H1 (cell line): ENCODE results near the gene DKK1. TPM values are rescaled to one million over a fixed set of nuclear protein-coding genes. Genes with fewer than 3 reads are reported as not detected.

Experiments
- EP300 ChIP-seq, 2 experiments: IDR thresholded peaks; 1 replicate in 1 of 2; 2 replicates in 1 of 2; pipeline ENCODE4 v1.6.1; 2011 to 2012; ENCODE audit warnings: low read depth in 2 of 2, low read length in 2 of 2, mild to moderate bottlenecking in 2 of 2, borderline replicate concordance in 1 of 2, inconsistent platforms in 1 of 2, moderate library complexity in 1 of 2
- MAFK ChIP-seq: IDR thresholded peaks from 2 replicates; pipeline ENCODE4 v1.6.1; 2012; ENCODE audit warnings: low read depth, mild to moderate bottlenecking, improper control_type of control experiment, low read length
- POLR2AphosphoS5 ChIP-seq: IDR thresholded peaks from 2 replicates; pipeline ENCODE4 v1.6.1; 2011; ENCODE audit warnings: low read depth, low read length
- RBBP5 ChIP-seq: IDR thresholded peaks from 2 replicates; pipeline ENCODE4 v1.7.1; 2012; ENCODE audit warnings: low read depth, mild to moderate bottlenecking, inconsistent platforms, low read length, moderate library complexity, borderline replicate concordance
- TAF7 ChIP-seq: optimal IDR thresholded peaks from 2 replicates; pipeline ENCODE3; 2011; ENCODE audit warnings: low read depth, mild to moderate bottlenecking, inconsistent platforms, low read length, moderate library complexity, borderline replicate concordance
- TCF12 ChIP-seq: IDR thresholded peaks from 2 replicates; pipeline ENCODE4 v1.6.1; 2011; ENCODE audit warnings: low read depth, mild to moderate bottlenecking, low read length
- polyA plus RNA-seq, 7 experiments: library from polyadenylated mRNA; depleted of rRNA in 3 of 7; stranded (reverse) in 5 of 7; unstranded in 2 of 7; fragments of >200 nt in 5 of 7; fragments of 200-250 nt in 2 of 7; gene quantifications; 1 replicate in 5 of 7; 2 replicates in 1 of 7; 4 replicates in 1 of 7; pipeline versions ENCODE4 v1.2.1 to v1.2.3, GENCODE V29; 2011 to 2013; ENCODE audit warnings: missing spikeins in 2 of 7, mixed read lengths in 2 of 7
- total RNA-seq: library from RNA; stranded (reverse); fragmentation: NEBNext Ultra II Directional; extraction: Animal tissue kit (Norgen Biotek cat#: 25700); gene quantifications from 2 replicates; pipeline ENCODE4 v1.2.1, GENCODE V29; 2021
- TF ChIP-seq, protein P1 (sequence below): fragments of 300-600 bp; sonication (generic); IDR thresholded peaks from 2 replicates; pipeline ENCODE4 v1.7.1; 2012; ENCODE audit warnings: low read length, moderate library complexity, mild to moderate bottlenecking, inconsistent platforms; ENCODE audit not compliant: insufficient replicate concordance
- TF ChIP-seq, protein P2 (sequence below): IDR thresholded peaks from 2 replicates; pipeline ENCODE4 v1.6.1; 2011; ENCODE audit warnings: low read length, improper control_type of control experiment

The DKK1 gene
- total and polyA plus RNA-seq, 2 of the 8 experiments (the other 6 are each of a cell fraction or from before 2014, with no cell fraction given): 0.36 to 0.61 TPM

DNA sequence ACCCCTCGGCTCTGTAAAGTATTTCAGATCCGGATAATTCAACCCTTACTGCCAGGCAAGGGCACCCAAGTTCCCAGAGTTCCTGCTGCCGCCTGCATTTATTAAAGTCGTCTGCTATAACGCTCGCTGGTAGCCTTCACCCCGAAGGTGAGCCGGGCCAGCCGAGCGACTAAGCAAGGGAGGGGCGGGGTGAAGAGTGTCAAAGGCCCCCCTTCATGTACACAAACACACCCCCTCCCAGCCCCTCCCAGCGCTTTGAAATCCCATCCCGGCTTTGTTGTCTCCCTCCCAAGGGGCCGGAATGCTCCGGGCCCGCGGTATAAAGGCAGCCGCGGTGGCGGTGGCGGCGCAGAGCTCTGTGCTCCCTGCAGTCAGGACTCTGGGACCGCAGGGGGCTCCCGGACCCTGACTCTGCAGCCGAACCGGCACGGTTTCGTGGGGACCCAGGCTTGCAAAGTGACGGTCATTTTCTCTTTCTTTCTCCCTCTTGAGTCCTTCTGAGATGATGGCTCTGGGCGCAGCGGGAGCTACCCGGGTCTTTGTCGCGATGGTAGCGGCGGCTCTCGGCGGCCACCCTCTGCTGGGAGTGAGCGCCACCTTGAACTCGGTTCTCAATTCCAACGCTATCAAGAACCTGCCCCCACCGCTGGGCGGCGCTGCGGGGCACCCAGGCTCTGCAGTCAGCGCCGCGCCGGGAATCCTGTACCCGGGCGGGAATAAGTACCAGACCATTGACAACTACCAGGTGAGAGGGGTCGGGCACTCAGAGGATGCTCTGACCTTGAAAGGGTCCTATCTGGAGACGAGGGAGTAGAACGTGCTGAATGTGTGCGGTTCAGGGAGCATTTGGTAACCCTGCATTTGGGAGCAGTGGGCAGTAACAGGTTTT, at the start of gene DKK1 (continued):
- TF ChIP-seq, protein P1, sequence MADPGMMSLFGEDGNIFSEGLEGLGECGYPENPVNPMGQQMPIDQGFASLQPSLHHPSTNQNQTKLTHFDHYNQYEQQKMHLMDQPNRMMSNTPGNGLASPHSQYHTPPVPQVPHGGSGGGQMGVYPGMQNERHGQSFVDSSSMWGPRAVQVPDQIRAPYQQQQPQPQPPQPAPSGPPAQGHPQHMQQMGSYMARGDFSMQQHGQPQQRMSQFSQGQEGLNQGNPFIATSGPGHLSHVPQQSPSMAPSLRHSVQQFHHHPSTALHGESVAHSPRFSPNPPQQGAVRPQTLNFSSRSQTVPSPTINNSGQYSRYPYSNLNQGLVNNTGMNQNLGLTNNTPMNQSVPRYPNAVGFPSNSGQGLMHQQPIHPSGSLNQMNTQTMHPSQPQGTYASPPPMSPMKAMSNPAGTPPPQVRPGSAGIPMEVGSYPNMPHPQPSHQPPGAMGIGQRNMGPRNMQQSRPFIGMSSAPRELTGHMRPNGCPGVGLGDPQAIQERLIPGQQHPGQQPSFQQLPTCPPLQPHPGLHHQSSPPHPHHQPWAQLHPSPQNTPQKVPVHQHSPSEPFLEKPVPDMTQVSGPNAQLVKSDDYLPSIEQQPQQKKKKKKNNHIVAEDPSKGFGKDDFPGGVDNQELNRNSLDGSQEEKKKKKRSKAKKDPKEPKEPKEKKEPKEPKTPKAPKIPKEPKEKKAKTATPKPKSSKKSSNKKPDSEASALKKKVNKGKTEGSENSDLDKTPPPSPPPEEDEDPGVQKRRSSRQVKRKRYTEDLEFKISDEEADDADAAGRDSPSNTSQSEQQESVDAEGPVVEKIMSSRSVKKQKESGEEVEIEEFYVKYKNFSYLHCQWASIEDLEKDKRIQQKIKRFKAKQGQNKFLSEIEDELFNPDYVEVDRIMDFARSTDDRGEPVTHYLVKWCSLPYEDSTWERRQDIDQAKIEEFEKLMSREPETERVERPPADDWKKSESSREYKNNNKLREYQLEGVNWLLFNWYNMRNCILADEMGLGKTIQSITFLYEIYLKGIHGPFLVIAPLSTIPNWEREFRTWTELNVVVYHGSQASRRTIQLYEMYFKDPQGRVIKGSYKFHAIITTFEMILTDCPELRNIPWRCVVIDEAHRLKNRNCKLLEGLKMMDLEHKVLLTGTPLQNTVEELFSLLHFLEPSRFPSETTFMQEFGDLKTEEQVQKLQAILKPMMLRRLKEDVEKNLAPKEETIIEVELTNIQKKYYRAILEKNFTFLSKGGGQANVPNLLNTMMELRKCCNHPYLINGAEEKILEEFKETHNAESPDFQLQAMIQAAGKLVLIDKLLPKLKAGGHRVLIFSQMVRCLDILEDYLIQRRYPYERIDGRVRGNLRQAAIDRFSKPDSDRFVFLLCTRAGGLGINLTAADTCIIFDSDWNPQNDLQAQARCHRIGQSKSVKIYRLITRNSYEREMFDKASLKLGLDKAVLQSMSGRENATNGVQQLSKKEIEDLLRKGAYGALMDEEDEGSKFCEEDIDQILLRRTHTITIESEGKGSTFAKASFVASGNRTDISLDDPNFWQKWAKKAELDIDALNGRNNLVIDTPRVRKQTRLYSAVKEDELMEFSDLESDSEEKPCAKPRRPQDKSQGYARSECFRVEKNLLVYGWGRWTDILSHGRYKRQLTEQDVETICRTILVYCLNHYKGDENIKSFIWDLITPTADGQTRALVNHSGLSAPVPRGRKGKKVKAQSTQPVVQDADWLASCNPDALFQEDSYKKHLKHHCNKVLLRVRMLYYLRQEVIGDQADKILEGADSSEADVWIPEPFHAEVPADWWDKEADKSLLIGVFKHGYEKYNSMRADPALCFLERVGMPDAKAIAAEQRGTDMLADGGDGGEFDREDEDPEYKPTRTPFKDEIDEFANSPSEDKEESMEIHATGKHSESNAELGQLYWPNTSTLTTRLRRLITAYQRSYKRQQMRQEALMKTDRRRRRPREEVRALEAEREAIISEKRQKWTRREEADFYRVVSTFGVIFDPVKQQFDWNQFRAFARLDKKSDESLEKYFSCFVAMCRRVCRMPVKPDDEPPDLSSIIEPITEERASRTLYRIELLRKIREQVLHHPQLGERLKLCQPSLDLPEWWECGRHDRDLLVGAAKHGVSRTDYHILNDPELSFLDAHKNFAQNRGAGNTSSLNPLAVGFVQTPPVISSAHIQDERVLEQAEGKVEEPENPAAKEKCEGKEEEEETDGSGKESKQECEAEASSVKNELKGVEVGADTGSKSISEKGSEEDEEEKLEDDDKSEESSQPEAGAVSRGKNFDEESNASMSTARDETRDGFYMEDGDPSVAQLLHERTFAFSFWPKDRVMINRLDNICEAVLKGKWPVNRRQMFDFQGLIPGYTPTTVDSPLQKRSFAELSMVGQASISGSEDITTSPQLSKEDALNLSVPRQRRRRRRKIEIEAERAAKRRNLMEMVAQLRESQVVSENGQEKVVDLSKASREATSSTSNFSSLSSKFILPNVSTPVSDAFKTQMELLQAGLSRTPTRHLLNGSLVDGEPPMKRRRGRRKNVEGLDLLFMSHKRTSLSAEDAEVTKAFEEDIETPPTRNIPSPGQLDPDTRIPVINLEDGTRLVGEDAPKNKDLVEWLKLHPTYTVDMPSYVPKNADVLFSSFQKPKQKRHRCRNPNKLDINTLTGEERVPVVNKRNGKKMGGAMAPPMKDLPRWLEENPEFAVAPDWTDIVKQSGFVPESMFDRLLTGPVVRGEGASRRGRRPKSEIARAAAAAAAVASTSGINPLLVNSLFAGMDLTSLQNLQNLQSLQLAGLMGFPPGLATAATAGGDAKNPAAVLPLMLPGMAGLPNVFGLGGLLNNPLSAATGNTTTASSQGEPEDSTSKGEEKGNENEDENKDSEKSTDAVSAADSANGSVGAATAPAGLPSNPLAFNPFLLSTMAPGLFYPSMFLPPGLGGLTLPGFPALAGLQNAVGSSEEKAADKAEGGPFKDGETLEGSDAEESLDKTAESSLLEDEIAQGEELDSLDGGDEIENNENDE: no peak
- TF ChIP-seq TCF12 (no peak), MAFK (no peak), EP300 (IDR thresholded peaks at IDR 0.05; ENCODE audit: borderline replicate concordance in 1 of 2, low read depth in 2 of 2, low read length in 2 of 2) (no peak), TAF7 (no peak), POLR2AphosphoS5 (no peak), RBBP5 (no peak)
- TF ChIP-seq, protein P2, sequence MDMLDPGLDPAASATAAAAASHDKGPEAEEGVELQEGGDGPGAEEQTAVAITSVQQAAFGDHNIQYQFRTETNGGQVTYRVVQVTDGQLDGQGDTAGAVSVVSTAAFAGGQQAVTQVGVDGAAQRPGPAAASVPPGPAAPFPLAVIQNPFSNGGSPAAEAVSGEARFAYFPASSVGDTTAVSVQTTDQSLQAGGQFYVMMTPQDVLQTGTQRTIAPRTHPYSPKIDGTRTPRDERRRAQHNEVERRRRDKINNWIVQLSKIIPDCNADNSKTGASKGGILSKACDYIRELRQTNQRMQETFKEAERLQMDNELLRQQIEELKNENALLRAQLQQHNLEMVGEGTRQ: no peak
